Endodermal cell (in vitro differentiated cells): ENCODE results near the gene PCNX1. TPM values are rescaled to one million over a fixed set of nuclear protein-coding genes. Genes with fewer than 3 reads are reported as not detected.
A peak's percentile ranks its signal among the peaks of the same experiment; 100 is the strongest.

Experiments
- DNase-seq: peaks from one replicate; pipeline ENCODE4 v3.0.0-alpha.2; 2017
- H3K27ac ChIP-seq: 2 replicates; pipeline ENCODE4 v1.5.1; 2013; ENCODE audit warnings: mild to moderate bottlenecking, low read depth, low read length, moderate library complexity
- H3K27me3 ChIP-seq: 2 replicates; pipeline ENCODE4 v1.6.1; 2013; ENCODE audit warnings: mild to moderate bottlenecking, low read length, moderate library complexity; ENCODE audit not compliant: insufficient read depth, control insufficient read depth, poor library complexity, severe bottlenecking
- H3K36me3 ChIP-seq: 2 replicates; pipeline ENCODE4 v1.7.0; 2013; ENCODE audit warnings: mild to moderate bottlenecking, low read length, moderate library complexity; ENCODE audit not compliant: control insufficient read depth, insufficient read depth
- H3K4me1 ChIP-seq: one replicate; pipeline ENCODE4 v1.7.0; 2013; ENCODE audit warnings: low read length; ENCODE audit not compliant: control insufficient read depth, insufficient read depth
- H3K4me3 ChIP-seq: 2 replicates; pipeline ENCODE4 v1.5.1; 2013; ENCODE audit warnings: mild to moderate bottlenecking, low read length, moderate library complexity
- H3K9ac ChIP-seq: 2 replicates; pipeline ENCODE4 v1.6.1; 2013; ENCODE audit warnings: mild to moderate bottlenecking, low read length, moderate library complexity; ENCODE audit not compliant: poor library complexity, severe bottlenecking; ENCODE audit errors: extremely low read depth
- H3K9me3 ChIP-seq: 2 replicates; pipeline ENCODE4 v1.6.1; 2013; ENCODE audit warnings: mild to moderate bottlenecking, low read length, moderate library complexity; ENCODE audit not compliant: control insufficient read depth
- H3K27ac Mint-ChIP-seq: 2 replicates; pipeline ENCODE4 v1.8.0; 2020; ENCODE audit warnings: mixed read lengths
- H3K27me3 Mint-ChIP-seq: 2 replicates; pipeline ENCODE4 v1.8.0; 2021; ENCODE audit warnings: mild to moderate bottlenecking, mixed read lengths; ENCODE audit not compliant: insufficient read depth
- H3K36me3 Mint-ChIP-seq: 2 replicates; pipeline ENCODE4 v1.8.0; 2020; ENCODE audit warnings: low read depth, mixed read lengths
- H3K4me1 Mint-ChIP-seq: 2 replicates; pipeline ENCODE4 v1.8.0; 2020; ENCODE audit warnings: mixed read lengths
- H3K4me3 Mint-ChIP-seq: 2 replicates; pipeline ENCODE4 v1.8.0; 2020; ENCODE audit warnings: mild to moderate bottlenecking, moderate library complexity, mixed read lengths
- H3K9me3 Mint-ChIP-seq: 2 replicates; pipeline ENCODE4 v1.8.0; 2020; ENCODE audit warnings: mild to moderate bottlenecking, mixed read lengths
- WGBS, 2 experiments: methylation state at CpG; one replicate each; pipeline versions ENCODE4 v1.1.5 to v1.1.7; 2013; ENCODE audit warnings: missing lambda C conversion rate in 2 of 2, mixed read lengths in 1 of 2; ENCODE audit not compliant: insufficient coverage in 1 of 2, insufficient read length in 1 of 2; 5-methylcytosine and 5-hydroxymethylcytosine counted together
- total RNA-seq, 2 donors: library from RNA; stranded (reverse); fragmentation: NEBNext Ultra II Directional in 1 of 2; extraction: Animal tissue kit (Norgen Biotek cat#: 25700) in 1 of 2; gene quantifications; 2 replicates in 1 of 2; 3 replicates in 1 of 2; pipeline ENCODE4 v1.2.1, GENCODE V29; 2021
- TF ChIP-seq, protein P1 (sequence below): fragments of 200-600 bp; sonication (generic); conservative IDR thresholded peaks from 2 replicates; pipeline ENCODE4 v1.5.0; 2021; ENCODE audit warnings: antibody characterized with exemption, mild to moderate bottlenecking

PCNX1 gene
- total RNA-seq, 2 donors from 2014 or later = 68.2 TPM

DNA sequence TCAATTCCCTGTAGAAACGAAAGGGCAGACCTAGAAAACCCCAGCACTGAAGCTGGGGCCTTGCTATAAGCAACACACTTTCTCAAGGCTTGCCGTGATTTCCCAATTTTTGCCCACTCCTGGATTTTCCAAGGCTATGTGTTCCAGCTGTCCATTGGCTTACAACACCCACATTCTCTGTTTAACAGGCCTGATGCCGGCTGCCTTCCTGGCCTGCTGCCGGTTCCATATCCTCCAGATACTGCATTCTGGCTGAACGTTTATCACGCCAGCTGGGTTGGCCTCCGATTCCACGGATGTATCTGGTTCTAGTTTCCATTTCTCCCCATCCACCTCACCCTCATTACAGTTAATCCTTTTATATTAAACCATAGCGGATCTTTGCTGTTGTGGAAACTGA, 2.0 kb upstream of the PCNX1 start:
- Histone ChIP-seq H3K4me3 (no peak overlapping the region), H3K9ac (no peak overlapping the region), H3K36me3 (no peaks in the 10 kb centered on the region), H3K27ac (no peak overlapping the region), H3K9me3 (no peaks in the 10 kb centered on the region), H3K27me3 (no peaks in the 10 kb centered on the region), H3K4me1 (no peaks in the 10 kb centered on the region)
- DNase-seq = no peak
- H3K27ac Mint-ChIP-seq = no peak overlapping the region
- TF ChIP-seq, protein P1, sequence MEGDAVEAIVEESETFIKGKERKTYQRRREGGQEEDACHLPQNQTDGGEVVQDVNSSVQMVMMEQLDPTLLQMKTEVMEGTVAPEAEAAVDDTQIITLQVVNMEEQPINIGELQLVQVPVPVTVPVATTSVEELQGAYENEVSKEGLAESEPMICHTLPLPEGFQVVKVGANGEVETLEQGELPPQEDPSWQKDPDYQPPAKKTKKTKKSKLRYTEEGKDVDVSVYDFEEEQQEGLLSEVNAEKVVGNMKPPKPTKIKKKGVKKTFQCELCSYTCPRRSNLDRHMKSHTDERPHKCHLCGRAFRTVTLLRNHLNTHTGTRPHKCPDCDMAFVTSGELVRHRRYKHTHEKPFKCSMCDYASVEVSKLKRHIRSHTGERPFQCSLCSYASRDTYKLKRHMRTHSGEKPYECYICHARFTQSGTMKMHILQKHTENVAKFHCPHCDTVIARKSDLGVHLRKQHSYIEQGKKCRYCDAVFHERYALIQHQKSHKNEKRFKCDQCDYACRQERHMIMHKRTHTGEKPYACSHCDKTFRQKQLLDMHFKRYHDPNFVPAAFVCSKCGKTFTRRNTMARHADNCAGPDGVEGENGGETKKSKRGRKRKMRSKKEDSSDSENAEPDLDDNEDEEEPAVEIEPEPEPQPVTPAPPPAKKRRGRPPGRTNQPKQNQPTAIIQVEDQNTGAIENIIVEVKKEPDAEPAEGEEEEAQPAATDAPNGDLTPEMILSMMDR = no peak
- H3K27me3 Mint-ChIP-seq = no peaks in the 10 kb centered on the region
- peaks cover 1% of the 10 kb centered on the region for H3K9me3 Mint-ChIP-seq
- WGBS, 2 experiments = 87 to 98% methylated on average over 5 to 8 of the region's 9 CpGs
- peaks cover 1% of the 10 kb centered on the region for H3K36me3 Mint-ChIP-seq
- H3K4me1 Mint-ChIP-seq = peaks cover 34% of the 10 kb centered on the region
- no peak overlapping the region for H3K4me3 Mint-ChIP-seq

DNA sequence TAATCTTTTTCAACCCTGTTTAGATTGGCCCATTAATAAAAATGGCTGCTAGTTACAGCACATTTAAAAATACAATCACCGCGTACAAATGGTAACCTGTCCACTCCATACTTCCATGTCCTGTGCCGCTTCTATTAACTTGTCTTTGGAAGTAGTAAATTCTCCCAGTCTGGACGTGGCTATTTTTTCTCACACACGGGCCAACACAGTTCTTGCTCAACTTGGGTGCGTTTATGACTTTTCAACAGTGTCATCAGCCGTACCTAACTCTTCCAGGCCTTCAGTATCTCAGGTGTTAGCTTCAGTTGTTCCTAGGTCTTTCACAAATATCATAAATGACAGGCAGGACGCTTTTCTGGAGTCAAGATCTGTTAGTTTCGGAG, 475 bp upstream of the PCNX1 start:
- Histone ChIP-seq H3K27me3 (no peaks in the 10 kb centered on the region), H3K4me3 (peak overlapping the region; percentile 47), H3K36me3 (no peaks in the 10 kb centered on the region), H3K9me3 (no peaks in the 10 kb centered on the region), H3K27ac (no peak overlapping the region), H3K9ac (no peak overlapping the region), H3K4me1 (no peaks in the 10 kb centered on the region)
- Mint-ChIP-seq H3K27me3 (no peaks in the 10 kb centered on the region), H3K27ac (no peak overlapping the region), H3K4me1 (peaks cover 40% of the 10 kb centered on the region), H3K4me3 (peak overlapping the region; percentile 89), H3K36me3 (peaks cover 1% of the 10 kb centered on the region), H3K9me3 (peaks cover 1% of the 10 kb centered on the region)
- TF ChIP-seq, protein P1 = no peak
- 58 to 65% methylated on average over 8 to 9 of the region's 9 CpGs for WGBS, 2 experiments
- no peak for DNase-seq

DNA sequence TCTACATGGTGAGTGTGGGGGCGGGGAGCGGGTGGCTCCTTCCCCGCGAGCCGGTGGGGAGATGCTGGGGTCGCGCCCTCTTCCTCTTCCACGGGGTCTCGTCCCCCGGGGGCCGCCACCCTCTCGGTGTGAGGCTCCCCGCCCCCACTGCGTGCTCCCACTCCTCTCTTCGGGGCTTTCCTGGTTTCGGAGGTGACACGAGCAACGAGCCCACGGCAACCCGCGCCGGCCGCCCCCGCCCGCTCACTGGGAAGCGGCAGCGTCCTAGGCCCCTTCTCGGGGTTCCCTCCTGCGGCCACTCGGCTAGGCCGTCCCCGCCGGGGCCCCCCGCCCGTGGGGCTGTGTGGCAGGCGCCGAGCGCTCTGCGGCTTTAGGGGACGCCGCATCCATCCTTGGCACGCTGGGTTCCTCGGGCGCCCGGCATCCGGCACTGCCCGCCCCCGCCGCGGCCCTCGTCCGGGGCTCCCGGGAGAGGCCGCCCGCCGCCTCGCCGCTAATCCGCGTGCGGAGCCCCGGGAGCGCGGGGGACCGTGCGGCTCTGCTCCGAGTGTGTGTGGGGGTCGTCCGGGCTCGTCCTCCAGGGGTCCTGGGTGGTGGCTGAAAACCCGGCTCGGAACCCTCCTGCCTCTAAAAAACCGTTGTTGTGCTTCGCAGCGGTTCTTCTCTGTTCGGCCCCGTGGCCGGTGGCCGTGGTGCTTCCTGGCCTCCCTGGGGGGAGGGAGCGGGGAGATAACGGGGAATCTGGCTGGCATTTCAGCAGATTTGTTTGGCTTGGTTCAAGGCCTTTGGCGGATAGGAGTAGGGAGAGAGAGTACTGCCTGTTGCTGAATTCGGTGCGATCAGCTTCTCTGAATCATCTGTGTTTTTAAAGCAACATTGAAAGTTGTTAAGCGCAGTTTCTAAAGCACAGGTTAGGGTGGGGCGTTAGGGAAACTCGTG, 1.0 kb downstream of the PCNX1 start:
- H3K4me3 ChIP-seq = peak overlapping the region; percentile 99
- Mint-ChIP-seq H3K9me3 (peaks cover 1% of the 10 kb centered on the region), H3K27me3 (no peaks in the 10 kb centered on the region), H3K4me3 (peak overlapping the region; percentile 89), H3K27ac (peak overlapping the region; percentile 87), H3K36me3 (peaks cover 1% of the 10 kb centered on the region), H3K4me1 (peaks cover 43% of the 10 kb centered on the region)
- no peaks in the 10 kb centered on the region for H3K36me3 ChIP-seq
- WGBS, 2 experiments = 0% methylated on average over 21 to 85 of the region's 87 CpGs
- peak; percentile 92 for DNase-seq
- H3K27ac ChIP-seq = peak overlapping the region; percentile 68
- H3K27me3 ChIP-seq = no peaks in the 10 kb centered on the region
- TF ChIP-seq, protein P1 = peak; percentile 14
- no peaks in the 10 kb centered on the region for H3K9me3 ChIP-seq
- no peaks in the 10 kb centered on the region for H3K4me1 ChIP-seq
- H3K9ac ChIP-seq = peak overlapping the region; percentile 78
